ENCODE results near the gene SFN. TPM values are rescaled to one million over a fixed set of nuclear protein-coding genes. Genes with fewer than 3 reads are reported as not detected.
A peak's percentile ranks its signal among the peaks of the same experiment; 100 is the strongest.

Gene SFN
- total and polyA plus RNA-seq, 2 donors (not counting 1 experiment from before 2014, with no cell fraction given) = 0.09 to 0.34 TPM

GRCh38 chr1:26831546-26832248 lies 31.3 kb upstream of the SFN start:
- intact Hi-C loops (cut with micrococcal nuclease) = loop anchor here (2.0 kb wide), 2 partner anchors 21 to 33 kb away; no protein-coding TSS in a partner anchor
- no peak overlapping the region for H3K4me3 Mint-ChIP-seq
- Histone ChIP-seq H3K27me3 (replicated peaks in 1 of 4; ENCODE audit: control extremely low read depth in 1 of 4, control insufficient read depth in 3 of 4, insufficient read depth in 4 of 4, low read length in 3 of 4) (no peaks in the 10 kb centered on the region), H3K9me3 (ENCODE audit: control extremely low read depth in 1 of 3, control insufficient read depth in 2 of 3, insufficient read depth in 1 of 3, low read length in 2 of 3) (no peaks in the 10 kb centered on the region), H3K4me3 (ENCODE audit: control extremely low read depth in 1 of 5, extremely low read depth in 1 of 5, insufficient read depth in 1 of 5, low read depth in 2 of 5, low read length in 4 of 5) (peak overlapping the region in 1 of 5 experiments; percentile 28), H3K27ac (ENCODE audit: low read length in 2 of 2) (peak overlapping the region in 1 of 2 donors; percentile 25), H3K36me3 (replicated peaks in 1 of 2; ENCODE audit: control extremely low read depth in 1 of 2, control insufficient read depth in 1 of 2, extremely low read depth in 1 of 2, insufficient read depth in 2 of 2, low read length in 1 of 2) (peaks cover 1 to 26% of the 10 kb centered on the region in 2 experiments), H3K4me1 (ENCODE audit: control insufficient read depth in 2 of 2, insufficient read depth in 2 of 2, low read length in 2 of 2) (peaks cover 39 to 60% of the 10 kb centered on the region in 2 donors), H3K79me2 (ENCODE audit: control insufficient read depth, insufficient read depth, low read length) (peaks cover 16% of the 10 kb centered on the region), H2AFZ (ENCODE audit: insufficient read depth, low read depth, low read length, poor library complexity, severe bottlenecking) (no peak overlapping the region), H4K20me1 (ENCODE audit: control insufficient read depth, insufficient read depth, low read length, poor library complexity, severe bottlenecking) (peaks cover 9% of the 10 kb centered on the region), H3K4me2 (replicated peaks; ENCODE audit: low read depth, low read length, poor library complexity, severe bottlenecking) (no peak overlapping the region), H3K9ac (ENCODE audit: low read length) (no peak overlapping the region)
- ATAC-seq (ENCODE audit: low read depth) (no peak), DNase-seq (no peak)
- peaks cover 67% of the 10 kb centered on the region for H3K4me1 Mint-ChIP-seq
- CTCF ChIA-PET = interaction anchor here (0.7 to 10.2 kb wide), 6 partner anchors 8 to 165 kb away, joined by 3 to 153 read pairs (median 12); partner anchors contain the start of gene ZDHHC18
- WGBS (ENCODE audit: insufficient coverage) = no CpG with 5 or more reads among the region's 3 CpGs
- H3K9me3 Mint-ChIP-seq (ENCODE audit: insufficient read depth) = no peaks in the 10 kb centered on the region
- POLR2A ChIA-PET = interaction anchor here (0.6 kb wide), 1 partner anchor 175 kb away, joined by 4 read pairs; no protein-coding TSS in a partner anchor
- H3K27me3 Mint-ChIP-seq = no peaks in the 10 kb centered on the region
- TF ChIP-seq EZH2 (IDR thresholded peaks at IDR 0.05; ENCODE audit: borderline replicate concordance, insufficient read depth, low read depth, low read length, poor library complexity, severe bottlenecking) (no peak), CTCF (IDR thresholded peaks at IDR 0.05) (no peak)
- H3K27ac Mint-ChIP-seq = peak overlapping the region; percentile 92
